Sigmoid colon (tissue), 4 donors: Measurements from ENCODE around the gene PDE2A.

Experiments
- EP300 ChIP-seq, 4 donors: sonication (generic); formaldehyde crosslinking; IDR thresholded peaks; one replicate each; pipeline ENCODE4 v1.6.1; 2017; ENCODE audit warnings: antibody characterized with exemption in 4 of 4
- POLR2A ChIP-seq, 2 donors: fragments of 450-650 bp; IDR thresholded peaks; one replicate each; pipeline ENCODE4 v1.6.1; 2016; ENCODE audit warnings: antibody characterized with exemption in 2 of 2, mild to moderate bottlenecking in 2 of 2, moderate library complexity in 2 of 2
- POLR2AphosphoS5 ChIP-seq, 4 donors: sonication (generic); formaldehyde crosslinking; IDR thresholded peaks; one replicate each; pipeline ENCODE4 v1.6.1; 2017; ENCODE audit warnings: antibody characterized with exemption in 4 of 4
- TF ChIP-seq, protein P1 (sequence below), 4 experiments: fragments of 450-650 bp in 3 of 4; fragments of 200-600 bp in 1 of 4; IDR thresholded peaks; one replicate each; pipeline ENCODE4 v1.5.1; 2016 to 2019; ENCODE audit warnings: antibody characterized with exemption in 4 of 4, mild to moderate bottlenecking in 3 of 4, moderate library complexity in 2 of 4

DNA sequence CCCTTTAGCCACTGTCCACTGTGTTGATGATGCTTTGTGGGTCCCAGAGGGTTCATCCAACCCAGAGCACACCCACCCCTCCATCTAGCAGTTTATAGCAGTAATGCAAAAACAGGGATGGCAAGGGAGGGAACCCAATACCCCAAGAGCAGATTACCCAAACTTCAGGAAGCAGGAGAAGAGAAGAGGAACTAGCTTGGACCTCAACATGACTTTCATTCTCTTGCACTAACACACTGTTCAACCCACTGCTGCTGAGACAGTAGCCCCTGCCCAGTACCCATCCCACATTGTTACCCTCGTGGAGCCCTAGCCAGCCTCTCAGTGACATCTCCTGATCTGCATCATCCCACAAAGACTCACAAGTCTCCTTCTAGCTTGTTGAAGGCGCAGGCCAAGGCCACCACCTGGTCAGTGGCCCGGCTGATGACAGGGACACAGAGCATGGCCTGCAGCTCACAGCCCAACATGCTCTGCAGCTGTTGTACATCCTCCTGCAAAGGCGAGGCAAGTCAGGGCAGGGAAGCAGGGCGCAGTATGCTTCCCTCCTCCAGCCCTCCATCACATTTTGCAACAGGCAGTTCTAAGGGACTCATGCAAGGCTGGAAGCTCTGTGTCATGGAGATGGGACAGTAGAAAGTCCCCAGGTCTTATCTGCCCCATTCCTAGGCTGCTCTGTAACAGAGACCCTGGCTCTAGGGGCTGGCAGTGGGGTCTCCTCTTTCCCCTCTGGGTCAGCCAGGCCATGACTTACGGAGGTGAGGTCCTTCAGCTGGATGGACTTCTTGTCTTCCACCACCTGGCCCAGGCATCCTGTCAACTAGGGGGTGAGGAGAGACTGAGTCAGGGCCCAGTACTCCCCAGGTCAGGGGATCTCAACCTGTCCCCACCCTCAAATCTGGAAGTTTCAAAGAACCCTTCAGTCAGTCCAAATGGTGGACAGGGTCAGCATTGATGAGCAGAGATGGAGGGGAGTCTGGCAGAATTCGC, 85.5 kb downstream of the PDE2A start:
- TF ChIP-seq POLR2AphosphoS5 (IDR thresholded peaks at IDR 0.05) = no peak
- TF ChIP-seq, protein P1, sequence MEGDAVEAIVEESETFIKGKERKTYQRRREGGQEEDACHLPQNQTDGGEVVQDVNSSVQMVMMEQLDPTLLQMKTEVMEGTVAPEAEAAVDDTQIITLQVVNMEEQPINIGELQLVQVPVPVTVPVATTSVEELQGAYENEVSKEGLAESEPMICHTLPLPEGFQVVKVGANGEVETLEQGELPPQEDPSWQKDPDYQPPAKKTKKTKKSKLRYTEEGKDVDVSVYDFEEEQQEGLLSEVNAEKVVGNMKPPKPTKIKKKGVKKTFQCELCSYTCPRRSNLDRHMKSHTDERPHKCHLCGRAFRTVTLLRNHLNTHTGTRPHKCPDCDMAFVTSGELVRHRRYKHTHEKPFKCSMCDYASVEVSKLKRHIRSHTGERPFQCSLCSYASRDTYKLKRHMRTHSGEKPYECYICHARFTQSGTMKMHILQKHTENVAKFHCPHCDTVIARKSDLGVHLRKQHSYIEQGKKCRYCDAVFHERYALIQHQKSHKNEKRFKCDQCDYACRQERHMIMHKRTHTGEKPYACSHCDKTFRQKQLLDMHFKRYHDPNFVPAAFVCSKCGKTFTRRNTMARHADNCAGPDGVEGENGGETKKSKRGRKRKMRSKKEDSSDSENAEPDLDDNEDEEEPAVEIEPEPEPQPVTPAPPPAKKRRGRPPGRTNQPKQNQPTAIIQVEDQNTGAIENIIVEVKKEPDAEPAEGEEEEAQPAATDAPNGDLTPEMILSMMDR (IDR thresholded peaks at IDR 0.05) = no peak
- TF ChIP-seq EP300 (IDR thresholded peaks at IDR 0.05) = no peak
- no peak for TF ChIP-seq POLR2A (IDR thresholded peaks at IDR 0.05)
